Trophoblast cell (in vitro differentiated cells and primary cell): ENCODE measurements around the gene DUSP14.
"Not testable (repeated sequence)": the region's sequence is repeated elsewhere in the genome, so short reads cannot be mapped to it uniquely, and the experiment has no call there.

Experiments
- DNase-seq, 2 donors: peaks; one replicate each; pipeline ENCODE4 v3.0.0-alpha.2; 2016
- H2AFZ ChIP-seq: 2 replicates; pipeline ENCODE4 v1.6.1; 2013; ENCODE audit warnings: low read length, moderate library complexity, mild to moderate bottlenecking; ENCODE audit not compliant: insufficient read depth, poor library complexity
- H2AK5ac ChIP-seq: 2 replicates; pipeline ENCODE4 v1.6.1; 2013; ENCODE audit warnings: mild to moderate bottlenecking, low read length
- H2BK120ac ChIP-seq: 2 replicates; pipeline ENCODE4 v1.6.1; 2013; ENCODE audit warnings: low read length, mild to moderate bottlenecking, moderate library complexity; ENCODE audit not compliant: insufficient read depth, poor library complexity
- H2BK12ac ChIP-seq: 2 replicates; pipeline ENCODE4 v1.6.1; 2013; ENCODE audit warnings: mild to moderate bottlenecking, low read length, moderate library complexity
- H2BK5ac ChIP-seq: 2 replicates; pipeline ENCODE4 v1.6.1; 2013; ENCODE audit warnings: low read length, low read depth, moderate library complexity, mild to moderate bottlenecking; ENCODE audit not compliant: poor library complexity
- H3K14ac ChIP-seq: 2 replicates; pipeline ENCODE4 v1.6.1; 2013; ENCODE audit warnings: mild to moderate bottlenecking, low read length
- H3K18ac ChIP-seq: 2 replicates; pipeline ENCODE4 v1.6.1; 2013; ENCODE audit warnings: mild to moderate bottlenecking, low read length
- H3K23ac ChIP-seq: 2 replicates; pipeline ENCODE4 v1.6.1; 2013; ENCODE audit warnings: low read length
- H3K27ac ChIP-seq: 2 replicates; pipeline ENCODE4 v1.5.1; 2013; ENCODE audit warnings: low read depth, mild to moderate bottlenecking, inconsistent platforms, low read length, moderate library complexity
- H3K27me3 ChIP-seq: 2 replicates; pipeline ENCODE4 v1.6.1; 2013; ENCODE audit warnings: inconsistent platforms, mild to moderate bottlenecking, low read length, moderate library complexity; ENCODE audit not compliant: insufficient read depth
- H3K36me3 ChIP-seq, 2 experiments: 1 replicate in 1 of 2; 2 replicates in 1 of 2; pipeline ENCODE4 v1.6.1; 2013; ENCODE audit warnings: low read length in 2 of 2, mild to moderate bottlenecking in 2 of 2, moderate library complexity in 1 of 2; ENCODE audit not compliant: insufficient read depth in 2 of 2, control insufficient read depth in 1 of 2
- H3K4ac ChIP-seq: 2 replicates; pipeline ENCODE4 v1.6.1; 2013; ENCODE audit warnings: low read depth, mild to moderate bottlenecking, low read length, moderate library complexity
- H3K4me1 ChIP-seq, 2 experiments: 1 replicate in 1 of 2; 2 replicates in 1 of 2; pipeline ENCODE4 v1.6.1; 2013; ENCODE audit warnings: low read length in 2 of 2, mild to moderate bottlenecking in 2 of 2, moderate library complexity in 1 of 2; ENCODE audit not compliant: insufficient read depth in 2 of 2, control insufficient read depth in 1 of 2
- H3K4me2 ChIP-seq: 2 replicates; pipeline ENCODE4 v1.6.1; 2013; ENCODE audit warnings: inconsistent platforms, mild to moderate bottlenecking, low read length, moderate library complexity
- H3K4me3 ChIP-seq: 2 replicates; pipeline ENCODE4 v1.5.1; 2013; ENCODE audit warnings: mild to moderate bottlenecking, low read depth, low read length, inconsistent platforms
- H3K79me1 ChIP-seq: one replicate; pipeline ENCODE4 v1.6.1; 2013; ENCODE audit warnings: low read length
- H3K79me2 ChIP-seq: 2 replicates; pipeline ENCODE4 v1.6.1; 2013; ENCODE audit warnings: low read length, mild to moderate bottlenecking; ENCODE audit not compliant: control insufficient read depth, insufficient read depth, poor library complexity
- H3K9ac ChIP-seq: 2 replicates; pipeline ENCODE4 v1.6.1; 2013; ENCODE audit warnings: mild to moderate bottlenecking, low read length
- H3K9me3 ChIP-seq: 2 replicates; pipeline ENCODE4 v1.6.1; 2013; ENCODE audit warnings: low read depth, mild to moderate bottlenecking, control low read depth, inconsistent platforms, low read length; ENCODE audit not compliant: insufficient read depth
- H4K12ac ChIP-seq: 2 replicates; pipeline ENCODE4 v1.6.1; 2013; ENCODE audit warnings: low read depth, mild to moderate bottlenecking, low read length, moderate library complexity
- H4K8ac ChIP-seq: 2 replicates; pipeline ENCODE4 v1.6.1; 2013; ENCODE audit warnings: low read depth, mild to moderate bottlenecking, low read length, moderate library complexity
- H4K91ac ChIP-seq: one replicate; pipeline ENCODE4 v1.6.1; 2013; ENCODE audit warnings: low read depth, mild to moderate bottlenecking, low read length, moderate library complexity
- WGBS: extraction: QIAGEN DNeasy Blood & Tissue Kit; methylation state at CpG from one replicate; pipeline ENCODE4 v1.1.7; 2013; ENCODE audit warnings: missing lambda C conversion rate; ENCODE audit not compliant: insufficient read length, insufficient coverage; ENCODE audit errors: extremely low coverage; 5-methylcytosine and 5-hydroxymethylcytosine counted together

Gene DUSP14

DNA sequence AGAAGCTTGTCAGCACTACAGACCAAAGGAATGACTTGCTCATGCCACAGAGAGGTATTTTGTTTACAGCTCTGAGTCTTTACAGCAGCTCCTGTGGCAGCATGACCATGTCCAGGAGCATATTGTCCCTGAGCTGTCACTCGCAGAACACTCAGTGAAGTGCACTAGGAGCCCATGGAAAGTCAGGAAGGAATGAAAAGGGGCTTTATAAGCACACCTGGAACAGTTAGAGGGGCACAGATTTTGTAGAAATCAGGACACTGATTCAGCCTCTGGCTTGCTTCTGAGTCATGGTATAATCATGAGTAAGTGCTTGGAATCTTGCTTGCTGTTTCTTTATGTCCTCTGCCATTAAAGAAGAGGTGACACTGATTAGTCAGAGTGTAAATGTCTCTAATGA is 42.0 kb upstream of the DUSP14 start:
- H3K36me3 ChIP-seq = peaks cover 11% of the 10 kb centered on the region in 2 experiments
- no peak overlapping the region for H2AK5ac ChIP-seq
- H3K18ac ChIP-seq = no peak overlapping the region
- H3K27ac ChIP-seq = no peak overlapping the region
- no peaks in the 10 kb centered on the region for H3K79me2 ChIP-seq
- H2BK12ac ChIP-seq = no peak overlapping the region
- no peak overlapping the region for H3K4ac ChIP-seq
- H3K79me1 ChIP-seq = no peaks in the 10 kb centered on the region
- H3K27me3 ChIP-seq = no peaks in the 10 kb centered on the region
- H4K12ac ChIP-seq = no peak overlapping the region
- H3K9ac ChIP-seq = no peak overlapping the region
- no peak overlapping the region for H3K23ac ChIP-seq
- H2BK5ac ChIP-seq = no peak overlapping the region
- no peak overlapping the region for H4K8ac ChIP-seq
- no CpG with 5 or more reads among the region's 1 CpG for WGBS
- peak; percentile 6 to 26 for DNase-seq
- H2AFZ ChIP-seq = no peak overlapping the region
- H3K9me3 ChIP-seq = no peaks in the 10 kb centered on the region
- H3K4me3 ChIP-seq = no peak overlapping the region
- H4K91ac ChIP-seq = no peak overlapping the region
- no peak overlapping the region for H3K4me2 ChIP-seq
- H2BK120ac ChIP-seq = no peak overlapping the region
- peaks cover 2 to 3% of the 10 kb centered on the region in 2 experiments for H3K4me1 ChIP-seq
- H3K14ac ChIP-seq = no peak overlapping the region

- no peak overlapping the region for H3K23ac ChIP-seq
- H3K14ac ChIP-seq = no peak overlapping the region
- H2BK12ac ChIP-seq = no peak overlapping the region
- no peak overlapping the region for H2BK5ac ChIP-seq
- no peak overlapping the region for H3K18ac ChIP-seq
- peaks cover 4% of the 10 kb centered on the region in 2 experiments for H3K36me3 ChIP-seq
- H3K4me2 ChIP-seq = no peak overlapping the region
- H3K79me2 ChIP-seq = no peaks in the 10 kb centered on the region
- no peak overlapping the region for H4K12ac ChIP-seq
- peak; percentile 52 to 61 for DNase-seq
- H3K9ac ChIP-seq = no peak overlapping the region
- H3K27ac ChIP-seq = peak overlapping the region; percentile 32
- no peak overlapping the region for H4K91ac ChIP-seq
- H4K8ac ChIP-seq = no peak overlapping the region
- no peaks in the 10 kb centered on the region for H3K79me1 ChIP-seq
- peaks cover 2 to 3% of the 10 kb centered on the region in 2 experiments for H3K4me1 ChIP-seq
- no peaks in the 10 kb centered on the region for H3K9me3 ChIP-seq
- no peak overlapping the region for H2BK120ac ChIP-seq
- H2AFZ ChIP-seq = no peak overlapping the region
- no CpG with 5 or more reads among the region's 6 CpGs for WGBS
- no peak overlapping the region for H3K4ac ChIP-seq
- no peak overlapping the region for H3K4me3 ChIP-seq
- H3K27me3 ChIP-seq = no peaks in the 10 kb centered on the region
- no peak overlapping the region for H2AK5ac ChIP-seq
These were observed 39.6 kb upstream of the DUSP14 start for GRCh38 chr17:37450112-37450511.

GRCh38 chr17:37457801-37458200 is 31.9 kb upstream of the DUSP14 start:
- H3K9me3 ChIP-seq, DNase-seq, H2AFZ ChIP-seq, H3K4me2 ChIP-seq, H4K91ac ChIP-seq, H3K36me3 ChIP-seq, H3K18ac ChIP-seq, H3K27me3 ChIP-seq, H3K79me1 ChIP-seq, H3K79me2 ChIP-seq, H3K4me1 ChIP-seq, H2BK12ac ChIP-seq, H3K9ac ChIP-seq, H2AK5ac ChIP-seq, H3K27ac ChIP-seq, H3K23ac ChIP-seq, H3K14ac ChIP-seq, H4K12ac ChIP-seq, H3K4me3 ChIP-seq, H2BK120ac ChIP-seq, H4K8ac ChIP-seq, H2BK5ac ChIP-seq, H3K4ac ChIP-seq: not testable (repeated sequence)
- no CpG with 5 or more reads among the region's 3 CpGs for WGBS

- no peak overlapping the region for H3K27ac ChIP-seq
- H2BK5ac ChIP-seq = no peak overlapping the region
- H3K4me1 ChIP-seq = no peaks in the 10 kb centered on the region
- H3K9me3 ChIP-seq = no peaks in the 10 kb centered on the region
- no peak overlapping the region for H3K4me3 ChIP-seq
- peaks cover 2% of the 10 kb centered on the region in 2 experiments for H3K36me3 ChIP-seq
- DNase-seq = no peak
- no peak overlapping the region for H2AFZ ChIP-seq
- H3K4me2 ChIP-seq = no peak overlapping the region
- H2BK120ac ChIP-seq = no peak overlapping the region
- WGBS = no CpG with 5 or more reads among the region's 3 CpGs
- H4K91ac ChIP-seq = no peak overlapping the region
- no peak overlapping the region for H2AK5ac ChIP-seq
- no peak overlapping the region for H3K9ac ChIP-seq
- H3K79me1 ChIP-seq = no peaks in the 10 kb centered on the region
- no peaks in the 10 kb centered on the region for H3K79me2 ChIP-seq
- H3K18ac ChIP-seq = no peak overlapping the region
- H3K27me3 ChIP-seq = no peaks in the 10 kb centered on the region
- H4K8ac ChIP-seq = no peak overlapping the region
- no peak overlapping the region for H3K14ac ChIP-seq
- no peak overlapping the region for H2BK12ac ChIP-seq
- H3K23ac ChIP-seq = no peak overlapping the region
- H3K4ac ChIP-seq = no peak overlapping the region
- H4K12ac ChIP-seq = no peak overlapping the region
These were observed 30.9 kb upstream of the DUSP14 start for GRCh38 chr17:37458805-37459204.
